CD8-positive, alpha-beta memory T cell (primary cell): ENCODE measurements around the gene NPY. TPM values are rescaled to one million over a fixed set of nuclear protein-coding genes. Genes with fewer than 3 reads are reported as not detected.

Source experiments
- CTCF ChIA-PET: fragments of 350-600 bp; sonication (Branson Sonifier 250); formaldehyde crosslinking; loops from one replicate; lab custom pipeline; 2021; ENCODE audit warnings: antibody characterized with exemption; lab: Charles Lee
- POLR2A ChIA-PET: fragments of 350-600 bp; sonication (Branson Sonifier 250); formaldehyde crosslinking; loops from one replicate; lab custom pipeline; 2021; ENCODE audit warnings: antibody characterized with exemption; lab: Charles Lee
- DNase-seq, 5 donors: peaks; one replicate each; pipeline versions ENCODE4 v3.0.0 to v3.0.0-alpha.2; 2020 to 2022; ENCODE audit warnings: mixed read lengths in 1 of 5
- H3K27ac ChIP-seq: one replicate; pipeline ENCODE4 v1.7.0; 2013; ENCODE audit warnings: low read depth, mild to moderate bottlenecking, low read length, moderate library complexity
- H3K27me3 ChIP-seq: 2 replicates; pipeline ENCODE4 v1.7.0; 2013; ENCODE audit warnings: low read length, mild to moderate bottlenecking; ENCODE audit not compliant: insufficient read depth, poor library complexity, severe bottlenecking
- H3K36me3 ChIP-seq: 2 replicates; pipeline ENCODE4 v1.7.0; 2013; ENCODE audit warnings: mild to moderate bottlenecking, low read length, moderate library complexity; ENCODE audit not compliant: insufficient read depth
- H3K4me1 ChIP-seq: 2 replicates; pipeline ENCODE4 v1.7.0; 2013; ENCODE audit warnings: mild to moderate bottlenecking, low read length, moderate library complexity; ENCODE audit not compliant: insufficient read depth
- H3K4me3 ChIP-seq: 2 replicates; pipeline ENCODE4 v1.7.0; 2013; ENCODE audit warnings: mild to moderate bottlenecking, low read length
- H3K9me3 ChIP-seq: 2 replicates; pipeline ENCODE4 v1.7.0; 2013; ENCODE audit warnings: mild to moderate bottlenecking, low read length
- H3K27ac Mint-ChIP-seq, 8 donors: one replicate each; pipeline ENCODE4 v1.8.0; 2020 to 2021; ENCODE audit warnings: mixed read lengths in 8 of 8, mild to moderate bottlenecking in 6 of 8, inconsistent platforms in 3 of 8, moderate library complexity in 3 of 8
- H3K27me3 Mint-ChIP-seq, 2 donors: one replicate each; pipeline ENCODE4 v1.8.0; 2020 to 2021; ENCODE audit warnings: mixed read lengths in 2 of 2, mild to moderate bottlenecking in 1 of 2, moderate library complexity in 1 of 2
- H3K36me3 Mint-ChIP-seq, 3 donors: one replicate each; pipeline ENCODE4 v1.8.0; 2020 to 2021; ENCODE audit warnings: mixed read lengths in 3 of 3, inconsistent platforms in 1 of 3, mild to moderate bottlenecking in 1 of 3
- H3K4me1 Mint-ChIP-seq, 3 donors: one replicate each; pipeline ENCODE4 v1.8.0; 2020 to 2021; ENCODE audit warnings: mixed read lengths in 3 of 3, inconsistent platforms in 1 of 3, mild to moderate bottlenecking in 1 of 3
- H3K4me3 Mint-ChIP-seq, 7 donors: one replicate each; pipeline ENCODE4 v1.8.0; 2020 to 2021; ENCODE audit warnings: mixed read lengths in 7 of 7, mild to moderate bottlenecking in 6 of 7, moderate library complexity in 4 of 7, inconsistent platforms in 2 of 7
- H3K9me3 Mint-ChIP-seq, 5 donors: one replicate each; pipeline ENCODE4 v1.8.0; 2020 to 2022; ENCODE audit warnings: mixed read lengths in 5 of 5, mild to moderate bottlenecking in 3 of 5, moderate library complexity in 2 of 5, inconsistent platforms in 1 of 5
- polyA plus RNA-seq: library from polyadenylated mRNA; unstranded; fragments of 300-500 nt; fragmentation: Illumina TruSeq; gene quantifications from one replicate; pipeline ENCODE4 v1.2.3, GENCODE V29; 2021
- total RNA-seq, 2 experiments: library from RNA; stranded (reverse); gene quantifications; one replicate each; pipeline ENCODE4 v1.2.3, GENCODE V29; 2021

The NPY gene
- total and polyA plus RNA-seq, 3 experiments from 2014 or later, result not detected

- H3K4me1 ChIP-seq, result no peaks in the 10 kb centered on the region
- no peaks in the 10 kb centered on the region for H3K4me1 Mint-ChIP-seq
- DNase-seq, result no peak
- H3K4me3 Mint-ChIP-seq, result no peak overlapping the region
- no peaks in the 10 kb centered on the region for H3K27me3 ChIP-seq
- H3K9me3 Mint-ChIP-seq, result peaks cover 0 to 8% (median 0%) of the 10 kb centered on the region in 5 donors
- no peaks in the 10 kb centered on the region for H3K36me3 ChIP-seq
- ChIA-PET POLR2A (no interaction called here), CTCF (no interaction called here)
- H3K36me3 Mint-ChIP-seq, result peaks cover 0 to 2% (median 0%) of the 10 kb centered on the region in 3 donors
- H3K9me3 ChIP-seq, result no peaks in the 10 kb centered on the region
- H3K27ac Mint-ChIP-seq, result no peak overlapping the region
- peaks cover 1 to 25% of the 10 kb centered on the region in 2 donors for H3K27me3 Mint-ChIP-seq
- no peak overlapping the region for H3K4me3 ChIP-seq
- no peak overlapping the region for H3K27ac ChIP-seq
These were observed 14.7 kb downstream of the NPY start for GRCh38 chr7:24298696-24299095.

GRCh38 chr7:24299192-24299591 lies 15.2 kb downstream of the NPY start:
- no peak for DNase-seq
- POLR2A ChIA-PET, result no interaction called here
- Mint-ChIP-seq H3K27me3 (peaks cover 1 to 28% of the 10 kb centered on the region in 2 donors), H3K36me3 (peaks cover 0 to 2% (median 0%) of the 10 kb centered on the region in 3 donors), H3K27ac (no peak overlapping the region), H3K4me1 (no peaks in the 10 kb centered on the region), H3K4me3 (no peak overlapping the region), H3K9me3 (peaks cover 0 to 8% (median 0%) of the 10 kb centered on the region in 5 donors)
- CTCF ChIA-PET, result no interaction called here
- Histone ChIP-seq H3K9me3 (no peaks in the 10 kb centered on the region), H3K27me3 (no peaks in the 10 kb centered on the region), H3K27ac (no peak overlapping the region), H3K36me3 (no peaks in the 10 kb centered on the region), H3K4me3 (no peak overlapping the region), H3K4me1 (no peaks in the 10 kb centered on the region)

- Mint-ChIP-seq H3K27ac (no peak overlapping the region), H3K36me3 (peaks cover 0 to 2% (median 0%) of the 10 kb centered on the region in 3 donors), H3K4me3 (no peak overlapping the region), H3K27me3 (peaks cover 3 to 39% of the 10 kb centered on the region in 2 donors), H3K4me1 (no peaks in the 10 kb centered on the region), H3K9me3 (peaks cover 0 to 8% (median 0%) of the 10 kb centered on the region in 5 donors)
- no peaks in the 10 kb centered on the region for H3K9me3 ChIP-seq
- H3K4me3 ChIP-seq, result no peak overlapping the region
- no peak for DNase-seq
- H3K27ac ChIP-seq, result no peak overlapping the region
- no peaks in the 10 kb centered on the region for H3K27me3 ChIP-seq
- no peaks in the 10 kb centered on the region for H3K36me3 ChIP-seq
- ChIA-PET CTCF (interaction anchor here (1.1 kb wide), 1 partner anchor 12 kb away, joined by 4 read pairs; no protein-coding TSS in a partner anchor), POLR2A (no interaction called here)
- H3K4me1 ChIP-seq, result no peaks in the 10 kb centered on the region
These were observed 17.7 kb downstream of the NPY start for GRCh38 chr7:24301703-24302102.

GRCh38 chr7:24304494-24305095 lies 20.6 kb downstream of the NPY start:
- Mint-ChIP-seq H3K4me1 (no peaks in the 10 kb centered on the region), H3K4me3 (no peak overlapping the region), H3K27me3 (peaks cover 5 to 50% of the 10 kb centered on the region in 2 donors), H3K36me3 (peaks cover 0 to 2% (median 0%) of the 10 kb centered on the region in 3 donors), H3K9me3 (peaks cover 0 to 8% (median 0%) of the 10 kb centered on the region in 5 donors), H3K27ac (no peak overlapping the region)
- no peak overlapping the region for H3K27ac ChIP-seq
- H3K27me3 ChIP-seq, result no peaks in the 10 kb centered on the region
- H3K4me1 ChIP-seq, result no peaks in the 10 kb centered on the region
- no peaks in the 10 kb centered on the region for H3K36me3 ChIP-seq
- POLR2A ChIA-PET, result no interaction called here
- no peak for DNase-seq
- no peaks in the 10 kb centered on the region for H3K9me3 ChIP-seq
- H3K4me3 ChIP-seq, result no peak overlapping the region
- CTCF ChIA-PET, result no interaction called here

- no peak overlapping the region for H3K27ac ChIP-seq
- POLR2A ChIA-PET, result no interaction called here
- H3K9me3 ChIP-seq, result no peaks in the 10 kb centered on the region
- Mint-ChIP-seq H3K27me3 (peaks cover 5 to 38% of the 10 kb centered on the region in 2 donors), H3K36me3 (no peaks in the 10 kb centered on the region), H3K9me3 (no peaks in the 10 kb centered on the region), H3K4me3 (no peak overlapping the region), H3K27ac (no peak overlapping the region), H3K4me1 (no peaks in the 10 kb centered on the region)
- CTCF ChIA-PET, result no interaction called here
- DNase-seq, result no peak
- no peaks in the 10 kb centered on the region for H3K4me1 ChIP-seq
- no peak overlapping the region for H3K4me3 ChIP-seq
- no peaks in the 10 kb centered on the region for H3K36me3 ChIP-seq
- no peaks in the 10 kb centered on the region for H3K27me3 ChIP-seq
These were observed 23.3 kb downstream of the NPY start for GRCh38 chr7:24307326-24307725.

GRCh38 chr7:24312588-24312987 lies 28.6 kb downstream of the NPY start:
- Mint-ChIP-seq H3K27me3 (peaks cover 6 to 20% of the 10 kb centered on the region in 2 donors), H3K27ac (no peak overlapping the region), H3K4me1 (no peaks in the 10 kb centered on the region), H3K36me3 (no peaks in the 10 kb centered on the region), H3K9me3 (no peaks in the 10 kb centered on the region), H3K4me3 (no peak overlapping the region)
- Histone ChIP-seq H3K27me3 (no peaks in the 10 kb centered on the region), H3K4me1 (no peaks in the 10 kb centered on the region), H3K9me3 (no peaks in the 10 kb centered on the region), H3K4me3 (no peak overlapping the region), H3K27ac (no peak overlapping the region), H3K36me3 (no peaks in the 10 kb centered on the region)
- POLR2A ChIA-PET, result no interaction called here
- no peak for DNase-seq
- CTCF ChIA-PET, result no interaction called here

- H3K36me3 ChIP-seq, result no peaks in the 10 kb centered on the region
- CTCF ChIA-PET, result no interaction called here
- no peaks in the 10 kb centered on the region for H3K27me3 ChIP-seq
- POLR2A ChIA-PET, result no interaction called here
- peaks cover 4 to 19% of the 10 kb centered on the region in 2 donors for H3K27me3 Mint-ChIP-seq
- H3K9me3 Mint-ChIP-seq, result no peaks in the 10 kb centered on the region
- no peaks in the 10 kb centered on the region for H3K36me3 Mint-ChIP-seq
- H3K4me3 Mint-ChIP-seq, result no peak overlapping the region
- DNase-seq, result no peak
- no peak overlapping the region for H3K27ac ChIP-seq
- no peaks in the 10 kb centered on the region for H3K9me3 ChIP-seq
- H3K4me1 Mint-ChIP-seq, result no peaks in the 10 kb centered on the region
- H3K27ac Mint-ChIP-seq, result no peak overlapping the region
- no peaks in the 10 kb centered on the region for H3K4me1 ChIP-seq
- H3K4me3 ChIP-seq, result no peak overlapping the region
These were observed 29.8 kb downstream of the NPY start for GRCh38 chr7:24313777-24314176.

- no peaks in the 10 kb centered on the region for H3K4me1 Mint-ChIP-seq
- no peaks in the 10 kb centered on the region for H3K9me3 ChIP-seq
- H3K27me3 ChIP-seq, result no peaks in the 10 kb centered on the region
- H3K27ac Mint-ChIP-seq, result no peak overlapping the region
- no peaks in the 10 kb centered on the region for H3K36me3 Mint-ChIP-seq
- no peak overlapping the region for H3K4me3 ChIP-seq
- H3K4me1 ChIP-seq, result no peaks in the 10 kb centered on the region
- H3K4me3 Mint-ChIP-seq, result peak overlapping the region in 1 of 7 donors; percentile 15
- ChIA-PET CTCF (no interaction called here), POLR2A (interaction anchor here (0.6 kb wide), 1 partner anchor 533 kb away, joined by 4 read pairs; no protein-coding TSS in a partner anchor)
- no peaks in the 10 kb centered on the region for H3K36me3 ChIP-seq
- DNase-seq, result no peak
- H3K9me3 Mint-ChIP-seq, result no peaks in the 10 kb centered on the region
- peaks cover 4 to 18% of the 10 kb centered on the region in 2 donors for H3K27me3 Mint-ChIP-seq
- H3K27ac ChIP-seq, result no peak overlapping the region
These were observed 32.4 kb downstream of the NPY start for GRCh38 chr7:24316340-24316739.
